Activated CD4-positive, alpha-beta T cell treated with anti-CD3 and anti-CD28 coated beads for 36 hours (primary cell): ENCODE measurements around the gene TAS2R8. TPM values are rescaled to one million over a fixed set of nuclear protein-coding genes. Genes with fewer than 3 reads are reported as not detected.
"Not testable (repeated sequence)": the region's sequence is repeated elsewhere in the genome, so short reads cannot be mapped to it uniquely, and the experiment has no call there.

Experiments
- ATAC-seq: fragments of 200-7000 bp; cut with Tn5 transposase; one replicate; pipeline ENCODE4 v1.10.0; 2021; ENCODE audit warnings: mild to moderate bottlenecking, moderate library complexity
- CTCF ChIA-PET: fragments of 350-600 bp; sonication (Branson Sonifier 250); formaldehyde crosslinking; loops from one replicate; lab custom pipeline; 2021; ENCODE audit warnings: antibody characterized with exemption; lab: Charles Lee
- POLR2A ChIA-PET: fragments of 350-600 bp; sonication (Branson Sonifier 250); formaldehyde crosslinking; loops from one replicate; lab custom pipeline; 2021; ENCODE audit warnings: antibody characterized with exemption, inconsistent platforms; lab: Charles Lee
- DNase-seq: peaks from one replicate; pipeline ENCODE4 v3.0.0-alpha.2; 2020
- H3K27ac Mint-ChIP-seq: one replicate; pipeline ENCODE4 v1.8.0; 2021; ENCODE audit warnings: mixed read lengths
- H3K27me3 Mint-ChIP-seq: one replicate; pipeline ENCODE4 v1.8.0; 2021; ENCODE audit warnings: mixed read lengths
- H3K36me3 Mint-ChIP-seq: one replicate; pipeline ENCODE4 v1.8.0; 2021; ENCODE audit warnings: low read depth, mixed read lengths
- H3K4me1 Mint-ChIP-seq: one replicate; pipeline ENCODE4 v1.8.0; 2021; ENCODE audit warnings: mixed read lengths
- H3K4me3 Mint-ChIP-seq: one replicate; pipeline ENCODE4 v1.8.0; 2021; ENCODE audit warnings: mild to moderate bottlenecking, moderate library complexity, mixed read lengths
- H3K9me3 Mint-ChIP-seq: one replicate; pipeline ENCODE4 v1.8.0; 2021; ENCODE audit warnings: low read depth, mixed read lengths
- intact Hi-C, 2 experiments: fragments of 100-400 bp; cut with DNase I in 1 of 2; cut with micrococcal nuclease in 1 of 2; formaldehyde crosslinking; loops; one replicate each; pipeline versions ENCODE4 v1.14.2 to v1.15.1; 2022 to 2024; cut with DNase I, micrococcal nuclease
- total RNA-seq, 2 experiments: library from RNA; stranded (reverse); gene quantifications; one replicate each; pipeline ENCODE4 v1.2.3, GENCODE V29; 2021

The TAS2R8 gene
- total RNA-seq, 2 experiments from 2014 or later = not detected

- H3K4me1 Mint-ChIP-seq = no peaks in the 10 kb centered on the region
- peaks cover 15% of the 10 kb centered on the region for H3K27me3 Mint-ChIP-seq
- no peaks in the 10 kb centered on the region for H3K9me3 Mint-ChIP-seq
Measured at GRCh38 chr12:10811883-10812536, 4.9 kb upstream of the TAS2R8 start.

GRCh38 chr12:10810068-10810467 lies 3.0 kb upstream of the TAS2R8 start, which contains the start of gene TAS2R9:
TAS2R9 (minus strand) TSS chr12:10810168; CDS start chr12:10810075, 93 bp downstream.
- ATAC-seq = no peak
- no peak within 1 kb of the TSS for H3K27ac Mint-ChIP-seq
- ChIA-PET POLR2A (no interaction called here), CTCF (interaction anchor here (0.8 to 1.8 kb wide), 2 partner anchors 40 to 390 kb away, joined by 3 to 6 read pairs; no protein-coding TSS in a partner anchor)
- no peak for DNase-seq
- no peaks in the 10 kb centered on the region for H3K4me1 Mint-ChIP-seq
- peaks cover 15% of the 10 kb centered on the region for H3K27me3 Mint-ChIP-seq
- H3K36me3 Mint-ChIP-seq = no peaks in the 10 kb centered on the region
- intact Hi-C loops = no loop called here
- no peaks in the 10 kb centered on the region for H3K9me3 Mint-ChIP-seq
- H3K4me3 Mint-ChIP-seq = no peak within 1 kb of the TSS

More at GRCh38 chr12:10811883-10812536, 4.9 kb upstream of the TAS2R8 start:
- ATAC-seq (no peak), DNase-seq (no peak)
- CTCF ChIA-PET = no interaction called here
- Mint-ChIP-seq H3K4me3 (no peak overlapping the region), H3K36me3 (no peaks in the 10 kb centered on the region), H3K27ac (no peak overlapping the region)
- POLR2A ChIA-PET = no interaction called here
- intact Hi-C loops = no loop called here

GRCh38 chr12:10802587-10802986 lies 4.5 kb downstream of the TAS2R8 start, which contains the start of gene TAS2R7:
TAS2R7 (minus strand) TSS chr12:10802627; CDS start chr12:10802570, 57 bp downstream.
- peaks cover 15% of the 10 kb centered on the region for H3K27me3 Mint-ChIP-seq
- H3K9me3 Mint-ChIP-seq = no peaks in the 10 kb centered on the region
- H3K27ac Mint-ChIP-seq = no peak within 1 kb of the TSS
- H3K36me3 Mint-ChIP-seq = no peaks in the 10 kb centered on the region
- ChIA-PET POLR2A (no interaction called here), CTCF (no interaction called here)
- no peak for ATAC-seq
- no peak for DNase-seq
- H3K4me3 Mint-ChIP-seq = no peak within 1 kb of the TSS
- no peaks in the 10 kb centered on the region for H3K4me1 Mint-ChIP-seq
- intact Hi-C loops = no loop called here

GRCh38 chr12:10801741-10802140 lies 5.3 kb downstream of the TAS2R8 start:
- intact Hi-C loops = no loop called here
- ChIA-PET CTCF (interaction anchor here (0.7 to 0.9 kb wide), 2 partner anchors 685 to 720 kb away, joined by 3 read pairs; no protein-coding TSS in a partner anchor), POLR2A (no interaction called here)
- DNase-seq (no peak), ATAC-seq (no peak)
- H3K9me3 Mint-ChIP-seq = no peaks in the 10 kb centered on the region
- no peaks in the 10 kb centered on the region for H3K36me3 Mint-ChIP-seq
- no peak overlapping the region for H3K4me3 Mint-ChIP-seq
- no peaks in the 10 kb centered on the region for H3K4me1 Mint-ChIP-seq
- H3K27ac Mint-ChIP-seq = no peak overlapping the region
- H3K27me3 Mint-ChIP-seq = peaks cover 17% of the 10 kb centered on the region

GRCh38 chr12:10794222-10794621 lies 12.9 kb downstream of the TAS2R8 start:
- CTCF ChIA-PET = no interaction called here
- intact Hi-C loops = no loop called here
- Mint-ChIP-seq H3K36me3 (no peaks in the 10 kb centered on the region), H3K9me3 (no peaks in the 10 kb centered on the region), H3K27me3 (peaks cover 4% of the 10 kb centered on the region), H3K4me3 (no peak overlapping the region), H3K4me1 (no peaks in the 10 kb centered on the region), H3K27ac (no peak overlapping the region)
- ATAC-seq (no peak), DNase-seq (no peak)
- POLR2A ChIA-PET = no interaction called here

GRCh38 chr12:10791769-10792168 lies 15.3 kb downstream of the TAS2R8 start:
- ATAC-seq, H3K9me3 Mint-ChIP-seq, H3K4me3 Mint-ChIP-seq, intact Hi-C loops, H3K27me3 Mint-ChIP-seq, H3K4me1 Mint-ChIP-seq, DNase-seq, POLR2A ChIA-PET, H3K36me3 Mint-ChIP-seq, CTCF ChIA-PET, H3K27ac Mint-ChIP-seq: not testable (repeated sequence)

GRCh38 chr12:10783252-10783651 lies 23.8 kb downstream of the TAS2R8 start:
- CTCF ChIA-PET = interaction anchor here (0.6 kb wide), 1 partner anchor 41 kb away, joined by 3 read pairs; no protein-coding TSS in a partner anchor
- no peaks in the 10 kb centered on the region for H3K9me3 Mint-ChIP-seq
- ATAC-seq = no peak

GRCh38 chr12:10779103-10779502 lies 28.0 kb downstream of the TAS2R8 start:
- peaks cover 4% of the 10 kb centered on the region for H3K27me3 Mint-ChIP-seq
- H3K4me3 Mint-ChIP-seq = no peak overlapping the region
- POLR2A ChIA-PET = no interaction called here
- no peaks in the 10 kb centered on the region for H3K9me3 Mint-ChIP-seq
- ATAC-seq = no peak
- CTCF ChIA-PET = interaction anchor here (0.6 to 3.5 kb wide), 4 partner anchors 8 to 708 kb away, joined by 3 to 16 read pairs (median 10); no protein-coding TSS in a partner anchor
- H3K27ac Mint-ChIP-seq = no peak overlapping the region
- H3K36me3 Mint-ChIP-seq = no peaks in the 10 kb centered on the region
- no peaks in the 10 kb centered on the region for H3K4me1 Mint-ChIP-seq
- intact Hi-C loops = no loop called here
- DNase-seq = no peak

More at GRCh38 chr12:10783252-10783651, 23.8 kb downstream of the TAS2R8 start:
- no peaks in the 10 kb centered on the region for H3K4me1 Mint-ChIP-seq
- POLR2A ChIA-PET = no interaction called here
- H3K4me3 Mint-ChIP-seq = no peak overlapping the region
- H3K27me3 Mint-ChIP-seq = peaks cover 3% of the 10 kb centered on the region
- intact Hi-C loops = no loop called here
- DNase-seq = no peak
- H3K27ac Mint-ChIP-seq = no peak overlapping the region
- no peaks in the 10 kb centered on the region for H3K36me3 Mint-ChIP-seq

GRCh38 chr12:10771132-10771733 lies 35.9 kb downstream of the TAS2R8 start:
- ATAC-seq = no peak
- no peaks in the 10 kb centered on the region for H3K36me3 Mint-ChIP-seq
- POLR2A ChIA-PET = interaction anchor here (0.6 kb wide), 1 partner anchor 1455 kb away, joined by 3 read pairs; no protein-coding TSS in a partner anchor
- no peaks in the 10 kb centered on the region for H3K9me3 Mint-ChIP-seq
- peaks cover 33% of the 10 kb centered on the region for H3K27me3 Mint-ChIP-seq
- no peaks in the 10 kb centered on the region for H3K4me1 Mint-ChIP-seq
- DNase-seq = no peak
- intact Hi-C loops = loop anchor here (1.0 kb wide), 2 partner anchors 428 to 715 kb away; no protein-coding TSS in a partner anchor
- CTCF ChIA-PET = interaction anchor here (0.6 to 6.5 kb wide), 20 partner anchors 9 to 1262 kb away, joined by 3 to 99 read pairs (median 3); partner anchors contain the start of genes PRB3, SMIM10L1 and TAS2R9
- H3K27ac Mint-ChIP-seq = no peak overlapping the region
- H3K4me3 Mint-ChIP-seq = no peak overlapping the region

- H3K27ac Mint-ChIP-seq = no peak overlapping the region
- ATAC-seq = no peak
- H3K36me3 Mint-ChIP-seq = peaks cover 8% of the 10 kb centered on the region
- no peaks in the 10 kb centered on the region for H3K4me1 Mint-ChIP-seq
- POLR2A ChIA-PET = no interaction called here
- CTCF ChIA-PET = interaction anchor here (1.2 to 3.7 kb wide), 4 partner anchors 8 to 524 kb away, joined by 3 to 18 read pairs (median 4); no protein-coding TSS in a partner anchor
- H3K4me3 Mint-ChIP-seq = no peak overlapping the region
- H3K27me3 Mint-ChIP-seq = peaks cover 41% of the 10 kb centered on the region
- intact Hi-C loops = no loop called here
- peaks cover 12% of the 10 kb centered on the region for H3K9me3 Mint-ChIP-seq
- no peak for DNase-seq
Measured at GRCh38 chr12:10759657-10760056, 47.4 kb downstream of the TAS2R8 start.

GRCh38 chr12:10756194-10756593 lies 50.9 kb downstream of the TAS2R8 start:
- POLR2A ChIA-PET = no interaction called here
- Mint-ChIP-seq H3K27me3 (peaks cover 37% of the 10 kb centered on the region), H3K4me1 (no peaks in the 10 kb centered on the region), H3K36me3 (peaks cover 8% of the 10 kb centered on the region), H3K9me3 (peaks cover 12% of the 10 kb centered on the region), H3K4me3 (no peak overlapping the region), H3K27ac (no peak overlapping the region)
- no peak for ATAC-seq
- CTCF ChIA-PET = no interaction called here
- DNase-seq = no peak
- intact Hi-C loops = no loop called here
